ENCODE data around the gene BOC. TPM values are rescaled to one million over a fixed set of nuclear protein-coding genes. Genes with fewer than 3 reads are reported as not detected.

The BOC gene
- total RNA-seq, 1 experiment from 2014 or later: 4.4 TPM

DNA sequence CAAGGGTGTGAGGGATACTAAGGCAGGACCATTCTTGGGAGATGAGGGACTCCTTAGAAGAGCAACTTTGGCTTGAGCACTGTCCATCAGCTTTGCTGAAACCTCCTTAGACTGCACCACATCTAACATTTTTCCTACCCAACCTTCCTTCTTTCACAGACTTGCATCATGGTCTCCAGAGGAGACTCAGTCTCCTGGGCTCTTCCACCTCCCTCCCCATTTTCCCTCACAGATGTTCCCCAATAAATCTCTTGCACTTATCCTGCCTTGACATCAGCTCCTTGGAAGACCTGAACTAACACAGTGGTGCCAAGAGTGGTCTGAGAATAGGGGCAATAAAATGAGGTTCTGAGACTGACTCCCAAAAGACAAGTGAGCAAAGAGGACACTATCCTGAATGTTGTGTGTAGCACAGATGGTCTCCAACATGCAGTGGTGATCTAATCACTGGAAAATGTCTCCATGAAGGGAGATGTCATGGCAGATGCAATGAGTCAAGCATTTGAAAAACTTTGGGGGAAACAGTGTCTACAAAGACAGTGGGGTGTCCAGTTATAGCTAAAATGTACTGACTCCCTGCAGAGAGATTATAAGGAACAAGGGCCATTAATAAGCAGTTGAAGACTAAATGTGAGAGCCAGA, 26.0 kb upstream of the BOC start:
- no peak for DNase-seq (ENCODE audit: low read depth)

DNA sequence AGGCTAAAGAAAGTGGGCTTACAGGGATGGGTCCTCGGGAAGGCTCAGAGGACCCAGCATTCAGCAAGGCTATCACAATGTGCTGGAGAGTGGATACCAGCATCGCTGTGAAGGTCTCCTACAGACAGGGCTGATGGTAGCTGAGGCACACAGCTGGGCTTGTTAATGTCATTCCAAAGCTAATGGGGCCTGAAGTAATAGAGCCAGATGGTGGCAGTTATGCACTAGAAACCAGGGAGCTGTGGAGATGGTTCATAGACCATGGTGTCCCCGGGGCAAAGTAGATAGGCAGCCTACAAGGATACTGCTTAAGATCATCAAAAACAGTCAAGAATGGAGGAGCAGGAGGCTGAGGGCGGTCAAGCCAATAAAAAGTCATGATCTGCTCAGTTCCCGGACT, 24.8 kb upstream of the BOC start:
- DNase-seq (ENCODE audit: low read depth): no peak

DNA sequence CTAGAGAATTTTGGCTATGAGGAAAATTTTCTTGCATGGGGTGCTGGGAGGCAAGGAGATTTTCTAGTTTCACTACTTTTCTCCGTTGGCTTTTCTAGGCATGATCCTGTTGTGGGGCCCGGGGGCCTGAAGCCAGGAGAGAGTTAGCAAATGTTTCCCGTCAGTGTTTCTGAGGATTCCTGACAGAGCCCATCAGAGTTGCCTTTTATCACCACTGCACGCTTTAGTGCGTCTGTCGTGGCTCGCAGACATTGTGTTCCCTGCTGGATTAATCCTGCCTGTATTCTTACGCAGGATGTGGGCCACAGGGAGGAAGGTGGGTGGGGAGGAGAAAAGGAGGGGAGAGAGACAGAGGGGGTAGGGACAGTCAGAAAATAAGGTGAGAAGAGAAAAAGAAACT, 18.1 kb upstream of the BOC start:
- DNase-seq (ENCODE audit: low read depth): no peak

DNA sequence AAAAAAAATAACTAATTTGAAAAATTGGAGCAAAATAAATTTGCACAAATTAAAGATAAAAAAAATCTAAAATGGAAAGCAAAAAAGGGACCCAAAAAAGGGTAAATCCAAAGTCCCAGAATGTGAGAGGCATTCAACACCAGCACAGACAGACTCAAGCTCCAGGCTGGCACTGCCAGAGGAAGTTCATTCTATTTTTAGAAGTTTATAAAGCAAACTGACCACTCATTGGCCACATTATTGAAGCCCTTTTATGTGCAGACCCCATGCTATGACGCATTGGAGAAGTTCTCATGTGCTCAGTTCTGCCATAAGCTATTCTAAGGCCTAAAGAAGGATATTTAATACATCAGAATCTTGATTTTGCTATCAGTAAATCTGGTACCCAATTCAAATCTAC, 17.6 kb upstream of the BOC start:
- DNase-seq (ENCODE audit: low read depth): peak; percentile 13

DNA sequence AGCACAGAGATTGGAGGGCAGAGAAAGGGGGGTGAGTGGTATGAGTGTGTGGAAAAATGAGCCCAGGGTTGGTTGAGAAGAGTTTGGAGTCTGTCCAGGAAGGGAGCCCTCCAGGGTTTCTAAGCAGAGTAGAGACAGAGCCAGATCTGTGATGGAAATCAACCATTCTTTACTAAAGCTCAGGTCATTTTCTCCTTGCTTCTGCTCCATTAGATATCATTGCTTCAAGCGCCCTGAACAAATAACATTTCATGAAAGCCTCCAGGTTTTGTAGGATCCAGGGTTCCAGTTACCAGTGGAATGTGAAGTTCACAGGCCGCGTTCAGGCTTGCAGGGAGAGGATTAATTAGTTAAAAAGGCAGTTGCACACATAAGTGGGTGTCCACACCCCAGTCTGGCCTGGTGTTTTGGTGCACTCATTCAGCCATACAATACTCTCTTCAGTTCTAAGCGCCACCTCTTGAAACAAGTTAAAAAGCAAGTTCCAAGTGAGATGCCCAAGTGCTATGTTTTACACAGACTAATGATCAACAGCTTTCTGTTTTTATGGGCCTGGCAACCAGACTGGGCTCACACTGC, 16.4 kb upstream of the BOC start:
- DNase-seq (ENCODE audit: low read depth): no peak

DNA sequence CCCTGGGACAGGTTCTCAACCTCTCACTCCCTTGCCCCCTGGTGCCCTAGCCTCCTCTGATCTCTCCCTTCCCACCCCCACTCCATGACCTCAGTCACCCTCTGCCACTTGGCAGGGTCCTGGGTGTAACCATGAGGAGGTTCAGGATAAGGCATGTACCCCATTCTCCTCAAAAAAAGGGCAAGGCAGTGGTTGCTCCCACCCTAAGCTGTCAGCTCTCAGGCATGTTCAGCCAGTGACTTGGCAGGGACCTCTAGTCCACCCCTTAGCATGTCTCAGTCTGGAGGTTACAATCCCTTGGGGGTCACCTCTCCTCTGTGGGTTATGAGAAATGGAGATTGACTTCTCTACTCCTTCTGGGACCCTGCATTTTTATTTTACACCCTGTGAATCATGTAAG, 11.0 kb upstream of the BOC start:
- no peak for DNase-seq (ENCODE audit: low read depth)

DNA sequence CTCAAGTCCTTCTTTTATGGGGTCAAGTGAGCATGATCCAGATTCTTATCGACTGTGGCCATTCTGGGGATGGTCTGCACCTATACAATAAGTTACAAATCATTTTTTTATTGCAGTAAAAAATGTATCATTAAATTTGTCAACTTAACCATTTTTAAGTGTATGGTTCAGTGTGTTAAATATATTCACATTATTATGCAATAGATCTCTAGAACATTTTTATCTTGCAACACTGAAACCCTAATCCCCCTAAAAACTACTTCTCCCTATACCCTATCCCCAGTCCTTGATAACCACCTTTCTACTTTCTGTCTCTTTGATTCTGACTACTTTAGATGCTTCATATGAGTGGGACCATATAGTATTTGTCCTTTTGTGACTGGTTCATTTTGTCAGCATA, 10.4 kb upstream of the BOC start:
- no peak for DNase-seq (ENCODE audit: low read depth)

DNA sequence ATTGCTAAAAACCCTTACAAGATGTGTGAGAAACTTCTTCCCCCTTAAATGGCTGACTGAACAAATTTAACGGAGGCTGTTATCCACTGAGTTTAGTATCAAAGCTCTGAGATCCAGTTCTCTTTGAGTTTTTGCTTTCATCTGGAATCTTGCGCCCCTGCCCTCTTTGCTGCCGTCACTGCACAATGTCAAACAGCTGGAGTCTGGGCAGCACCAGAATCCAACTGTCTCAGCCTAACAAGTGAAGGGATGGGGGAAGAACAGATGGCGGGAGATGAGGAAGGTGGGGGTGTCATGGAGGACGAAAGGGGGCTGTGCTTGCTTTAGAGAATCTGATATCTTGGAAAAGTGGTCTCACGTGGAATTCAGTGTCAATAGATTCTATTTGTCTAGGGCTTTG, 7.0 kb upstream of the BOC start:
- DNase-seq (ENCODE audit: low read depth): no peak

DNA sequence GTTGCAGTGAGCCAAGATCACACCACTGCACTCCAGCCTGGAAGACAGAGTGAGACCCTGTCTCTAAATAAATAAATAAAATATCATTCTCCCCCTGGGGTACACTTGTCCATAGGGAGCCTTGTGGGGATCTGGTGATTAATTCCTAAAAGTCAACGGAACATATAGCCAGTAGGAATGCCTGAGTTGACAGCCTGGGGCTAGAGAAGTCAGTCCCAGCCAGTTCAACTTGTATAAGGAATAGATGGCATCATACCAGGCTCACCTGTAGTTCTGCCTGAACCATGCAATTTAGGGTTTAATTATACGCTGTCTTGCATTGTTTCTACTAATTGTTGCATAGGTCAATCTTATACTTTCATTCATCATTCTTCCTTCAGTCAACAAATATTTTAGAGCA, 5.9 kb upstream of the BOC start:
- no peak for DNase-seq (ENCODE audit: low read depth)

DNA sequence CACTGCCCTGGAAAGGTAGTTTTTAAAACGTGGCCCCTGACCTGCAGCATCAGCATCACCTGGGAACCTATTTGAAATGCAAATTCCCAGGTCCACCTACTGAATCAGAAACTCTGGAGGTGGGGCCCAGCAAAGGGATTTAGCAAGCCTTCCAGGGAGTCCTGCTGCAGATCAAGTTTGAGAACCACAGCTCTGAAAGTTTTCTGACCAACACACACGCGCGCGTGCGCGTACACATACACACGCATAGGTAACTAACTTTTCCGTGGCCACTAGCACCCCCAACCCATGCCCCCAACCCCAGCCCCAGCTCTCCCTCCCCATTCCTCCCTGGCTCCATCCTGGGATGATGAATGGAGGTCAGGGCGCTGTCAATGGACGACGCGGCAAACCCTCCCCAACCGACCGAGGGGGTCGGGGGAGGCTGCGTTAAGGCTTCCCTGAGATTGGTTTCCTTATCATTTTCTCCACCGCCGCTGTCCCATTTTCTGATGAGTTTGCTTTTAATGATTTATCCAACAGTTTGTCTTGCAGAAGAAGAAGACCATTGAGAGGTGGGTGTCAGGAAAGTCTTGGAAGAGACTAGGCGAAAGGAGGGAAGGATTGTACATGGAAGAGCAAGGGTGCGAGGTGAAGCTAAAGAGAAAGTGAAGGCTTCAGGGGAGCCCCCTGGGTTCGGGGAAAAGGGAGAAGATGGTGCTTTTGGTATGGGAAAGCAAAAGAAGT, 590 bp upstream of the BOC start:
- DNase-seq (ENCODE audit: low read depth): no peak

DNA sequence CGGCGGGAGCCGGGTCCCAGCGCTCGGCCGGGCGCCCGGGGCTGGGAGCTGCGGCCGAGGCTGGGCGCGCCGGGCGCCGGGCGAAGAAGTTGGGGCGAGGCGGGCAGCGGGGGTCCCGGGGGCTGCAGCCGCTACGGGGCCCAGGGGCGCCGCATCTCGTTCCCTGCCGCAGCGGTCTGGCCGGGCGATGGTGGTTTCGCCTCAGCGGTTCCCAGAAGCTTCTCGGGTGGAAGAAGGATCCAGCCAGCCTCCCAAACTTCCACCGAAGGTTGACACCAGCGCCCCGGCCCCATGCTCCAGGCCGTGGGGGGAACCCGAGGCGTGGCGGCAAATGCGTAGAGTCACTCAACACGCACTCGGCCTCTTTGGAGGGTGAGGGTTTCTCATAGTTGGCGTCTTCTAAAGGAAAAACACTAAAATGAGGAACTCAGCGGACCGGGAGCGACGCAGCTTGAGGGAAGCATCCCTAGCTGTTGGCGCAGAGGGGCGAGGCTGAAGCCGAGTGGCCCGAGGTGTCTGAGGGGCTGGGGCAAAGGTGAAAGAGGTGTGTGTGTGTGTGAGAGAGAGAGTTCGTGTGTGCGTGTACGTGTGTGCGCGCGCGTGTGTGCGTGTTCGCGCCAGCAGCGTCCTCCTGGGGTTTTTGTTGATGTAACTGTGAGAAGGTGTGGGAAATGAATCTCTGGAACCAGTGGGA, 940 bp downstream of the BOC start:
- peak; percentile 51 for DNase-seq (ENCODE audit: low read depth)

DNA sequence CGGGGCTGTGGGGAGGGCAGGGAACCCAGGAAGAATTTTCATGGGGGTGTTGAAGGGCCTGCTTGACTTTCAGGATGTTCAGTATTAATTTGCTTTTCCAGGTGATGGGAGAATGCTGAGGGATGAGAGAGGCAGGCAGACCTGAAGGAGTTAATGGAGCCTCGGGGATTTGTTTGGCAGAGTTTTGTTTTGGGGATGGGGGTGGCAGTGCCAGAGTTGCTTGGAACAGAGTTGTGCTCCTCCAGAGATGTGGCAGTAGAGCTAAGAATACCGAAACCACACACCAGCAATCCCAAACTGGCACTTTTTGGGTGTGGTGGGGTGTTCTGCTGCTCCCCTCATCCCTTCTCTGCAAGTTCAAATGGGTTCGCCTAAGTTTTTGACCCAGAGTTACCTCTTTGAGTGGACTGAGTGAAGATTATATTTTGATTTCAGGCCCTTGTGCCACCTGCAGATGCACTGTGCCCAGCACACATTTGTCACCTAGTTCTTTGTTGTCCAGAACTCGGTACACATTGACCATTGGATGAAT, 1.6 kb downstream of the BOC start:
- peak; percentile 11 for DNase-seq (ENCODE audit: low read depth)

DNA sequence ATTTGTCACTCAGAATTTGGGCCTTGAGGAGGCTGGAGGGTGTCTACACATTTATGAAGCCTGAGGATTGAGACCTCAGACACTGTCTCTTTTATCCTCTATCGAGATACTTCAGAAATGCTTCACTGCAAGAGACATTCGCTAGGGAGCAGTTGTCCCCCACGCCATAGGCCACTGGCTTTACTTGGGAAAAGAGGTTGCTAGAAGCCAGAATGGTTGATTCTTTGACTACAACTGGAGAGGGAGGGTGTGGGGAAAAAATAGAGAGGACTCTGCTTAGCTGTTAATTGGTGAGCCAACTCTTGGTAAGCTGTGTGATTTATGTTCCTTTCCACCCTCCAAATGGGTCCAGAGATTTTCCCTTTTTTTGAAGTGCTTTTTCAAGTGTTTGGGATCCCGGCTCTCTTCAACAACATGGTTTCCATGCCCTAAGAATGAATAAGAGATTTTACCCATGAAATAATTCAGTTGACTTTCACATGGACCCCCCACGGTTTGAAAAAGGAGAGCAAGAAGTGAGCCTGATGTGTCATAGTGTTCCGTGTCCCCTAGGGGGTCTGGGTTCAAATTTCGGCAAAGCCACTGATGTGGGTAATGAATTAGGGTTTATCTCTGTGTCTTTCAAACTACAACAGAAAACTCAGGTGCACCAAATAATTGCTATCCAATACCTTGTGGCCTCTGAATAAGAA, 2.7 kb downstream of the BOC start:
- DNase-seq (ENCODE audit: low read depth): peak; percentile 63

DNA sequence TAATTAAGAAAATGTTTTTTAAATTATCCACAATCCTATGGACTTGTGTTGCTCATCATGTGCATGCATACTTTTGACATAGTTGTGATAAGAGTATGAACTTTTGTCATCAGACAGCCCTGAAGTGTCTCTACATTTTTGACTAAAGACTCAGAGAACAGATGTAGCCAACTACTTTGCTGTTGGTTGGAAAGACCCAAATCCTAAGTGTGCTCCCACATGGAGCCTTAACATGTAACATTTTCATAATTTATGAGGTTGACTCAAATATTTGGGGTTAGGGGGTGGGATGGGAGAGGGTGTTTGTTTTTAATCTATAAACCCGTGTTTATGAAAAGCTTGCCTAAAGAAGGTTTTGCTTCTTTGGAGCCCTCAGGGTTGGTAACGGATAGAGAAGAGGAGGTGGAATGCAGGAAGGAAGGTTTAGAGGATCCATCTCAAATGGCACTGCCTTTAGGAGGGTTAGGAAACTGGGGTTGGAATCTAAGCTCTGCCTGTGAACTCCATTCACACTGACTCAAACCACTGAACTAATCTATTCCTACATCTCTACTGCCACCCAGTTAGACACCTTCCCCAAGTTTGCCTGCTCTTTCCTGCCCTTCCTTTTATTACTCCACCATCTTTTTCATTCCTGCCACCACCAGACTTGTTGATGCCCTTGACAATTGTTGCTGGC, 3.7 kb downstream of the BOC start:
- DNase-seq (ENCODE audit: low read depth): peak; percentile 17

DNA sequence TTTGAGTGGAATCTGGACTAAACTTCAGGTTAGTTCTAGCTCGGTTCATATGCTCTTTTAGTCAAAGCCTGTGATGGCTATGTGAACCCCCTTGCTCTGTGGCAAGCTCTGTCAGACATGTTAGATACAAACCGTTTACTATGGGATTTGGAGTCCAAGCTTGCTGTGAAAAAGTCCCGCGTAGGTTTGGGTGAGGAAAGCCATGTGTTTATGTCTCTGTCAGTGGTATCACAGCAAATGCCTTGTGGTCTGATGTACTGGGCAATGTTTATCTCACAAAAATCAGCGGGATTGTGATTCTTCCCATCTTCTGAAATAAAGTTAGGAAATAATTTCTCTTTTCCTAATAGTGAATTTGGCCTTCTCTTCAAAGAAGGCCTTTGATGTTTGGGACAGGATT, 5.0 kb downstream of the BOC start:
- DNase-seq (ENCODE audit: low read depth): no peak

DNA sequence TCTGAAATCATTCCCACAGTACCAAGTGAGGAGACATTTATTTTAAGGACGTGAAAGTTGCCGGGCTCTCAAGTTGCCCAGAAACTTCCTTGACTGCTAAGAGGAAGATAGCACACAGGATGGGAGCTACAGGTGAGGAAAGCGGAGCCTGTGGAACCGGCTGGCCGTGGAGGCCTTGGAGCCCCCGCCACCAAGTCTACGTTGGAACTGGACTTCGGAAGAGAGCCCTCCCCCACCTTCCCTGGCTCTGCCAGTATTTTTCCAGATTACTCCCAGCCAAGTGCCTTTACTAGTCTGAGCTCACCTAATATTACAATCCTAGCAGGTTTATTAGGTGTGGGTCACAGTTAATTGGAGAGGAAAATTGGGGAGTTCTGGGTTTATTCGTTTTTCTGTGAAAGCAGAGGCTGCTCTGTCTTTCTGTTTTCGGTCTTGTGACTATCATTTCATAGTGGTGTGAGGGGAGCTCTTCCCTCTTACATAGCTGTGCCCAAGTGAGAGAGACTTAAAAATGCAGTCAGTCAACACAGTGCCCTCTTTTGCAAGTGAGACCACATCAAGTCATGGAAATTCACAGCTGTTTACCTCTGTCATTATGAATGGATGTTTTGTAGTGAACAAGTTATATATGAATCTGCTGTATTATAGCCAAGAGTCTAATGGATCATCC, 6.8 kb downstream of the BOC start:
- no peak for DNase-seq (ENCODE audit: low read depth)

DNA sequence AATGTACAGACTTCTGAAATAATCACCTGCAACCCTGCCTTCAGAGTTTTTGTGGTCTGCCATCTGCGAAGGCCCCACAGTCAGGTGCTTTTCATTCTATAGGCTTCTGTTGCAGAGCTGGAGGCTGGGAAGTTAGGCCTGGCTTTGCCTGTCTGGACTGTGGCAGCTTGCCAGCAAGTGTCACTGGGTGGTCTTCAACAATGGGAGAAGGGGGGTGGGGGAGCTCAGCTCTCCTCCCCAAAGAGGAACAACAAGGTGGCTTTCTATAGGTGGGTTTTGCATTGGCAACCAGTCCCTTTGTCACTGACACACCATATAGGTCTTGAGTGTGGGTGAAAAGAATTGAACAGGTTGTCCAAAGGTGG, 7.3 kb downstream of the BOC start:
- DNase-seq (ENCODE audit: low read depth): no peak

DNA sequence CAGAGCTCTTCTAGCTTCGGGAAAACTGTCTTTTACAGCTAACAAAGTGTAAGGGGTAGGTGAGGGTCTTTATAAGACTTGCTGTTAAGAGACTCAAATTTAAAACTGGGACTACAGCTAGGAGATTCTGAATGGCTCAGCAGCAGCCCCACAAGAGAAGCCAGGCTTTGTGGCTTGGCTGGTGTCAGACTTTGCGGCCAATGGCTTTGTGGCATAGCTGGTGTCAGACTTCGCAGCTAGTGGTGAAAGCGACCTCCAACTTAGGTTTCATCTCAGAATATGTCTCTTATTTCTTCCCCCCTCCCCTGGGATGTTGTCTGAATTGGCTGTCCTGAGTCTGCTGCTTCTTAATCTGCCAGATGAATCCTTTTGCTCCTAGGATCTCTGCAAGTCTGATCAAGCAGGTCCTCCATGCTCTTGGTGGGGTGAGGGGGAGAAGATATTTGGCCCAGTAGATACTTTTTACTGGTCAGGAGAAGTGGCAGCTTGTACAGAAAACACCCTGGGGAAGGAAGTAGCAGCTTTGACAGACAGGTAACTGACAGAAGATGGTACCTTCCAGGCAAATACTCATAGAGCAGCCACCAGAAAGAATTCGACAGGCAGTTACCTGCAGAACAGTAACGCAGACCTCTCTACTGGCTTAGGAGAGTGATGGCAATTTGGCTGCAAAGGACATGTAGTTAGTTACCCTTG, 8.4 kb downstream of the BOC start:
- no peak for DNase-seq (ENCODE audit: low read depth)

DNA sequence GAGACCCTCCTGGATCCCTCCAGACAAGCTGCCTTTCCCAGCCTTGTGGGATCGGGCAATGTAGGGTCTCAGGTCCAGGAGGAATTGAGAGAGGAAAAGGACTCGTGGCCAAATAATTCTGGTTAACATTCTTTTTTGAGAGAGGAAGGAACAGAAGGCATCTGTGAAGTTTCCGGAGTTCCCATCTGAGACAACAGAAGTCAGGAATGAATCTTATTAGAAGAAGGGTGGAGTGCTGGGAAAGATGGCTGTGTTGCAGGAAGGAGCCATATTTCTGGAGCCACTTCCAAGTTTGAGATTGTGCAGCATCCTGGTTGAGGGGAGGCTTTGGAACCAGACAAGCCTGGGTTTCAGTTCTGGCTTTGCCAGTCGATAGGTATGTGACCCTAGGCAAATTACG, 9.4 kb downstream of the BOC start:
- DNase-seq (ENCODE audit: low read depth): no peak

DNA sequence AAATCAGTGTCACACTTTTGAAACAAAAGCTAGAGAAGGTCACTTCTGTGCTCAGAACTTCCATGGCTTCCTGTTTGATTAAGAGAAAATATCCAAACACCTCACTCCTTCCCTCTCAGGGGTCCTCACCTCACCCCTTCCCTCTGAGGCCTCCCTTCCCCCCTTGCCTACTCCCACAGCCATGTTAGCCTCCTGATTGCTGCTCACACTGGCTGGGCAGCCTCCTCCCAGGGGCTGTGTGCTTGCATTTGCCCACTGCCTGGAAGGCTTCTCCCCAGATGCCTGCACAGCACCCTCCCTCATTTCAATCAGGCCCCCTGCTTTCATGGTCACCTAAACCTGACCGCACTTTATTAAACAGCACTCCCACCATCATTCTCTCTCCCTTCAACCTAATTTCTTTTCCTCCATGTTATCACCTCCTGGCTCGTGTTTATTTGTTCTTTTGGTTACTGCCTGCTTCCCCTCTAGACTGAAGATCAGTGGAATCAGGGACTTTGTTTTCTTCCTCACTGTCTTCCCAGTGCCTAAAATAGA, 10.4 kb downstream of the BOC start:
- DNase-seq (ENCODE audit: low read depth): no peak

Measured in Daoy (cell line).